Testis (tissue), 3 donors: ENCODE results near the gene FKBP2. TPM values are rescaled to one million over a fixed set of nuclear protein-coding genes. Genes with fewer than 3 reads are reported as not detected.

Source experiments
- DNase-seq: peaks from one replicate; pipeline ENCODE4 v3.0.0-alpha.2; 2019
- H3K27ac ChIP-seq, 2 donors: fragments of 200-600 bp; sonication (generic); one replicate each; pipeline ENCODE4 v1.5.1; 2019
- H3K27me3 ChIP-seq: fragments of 200-600 bp; sonication (generic); one replicate; pipeline ENCODE4 v1.5.1; 2019
- H3K36me3 ChIP-seq: fragments of 200-600 bp; sonication (generic); one replicate; pipeline ENCODE4 v1.5.1; 2017; ENCODE audit warnings: low read depth; ENCODE audit errors: missing control alignments
- H3K4me1 ChIP-seq: fragments of 200-600 bp; sonication (generic); one replicate; pipeline ENCODE4 v1.5.1; 2019
- H3K4me3 ChIP-seq, 2 donors: fragments of 200-600 bp; sonication (generic); one replicate each; pipeline ENCODE4 v1.5.1; 2017 to 2019
- H3K9me3 ChIP-seq: fragments of 200-600 bp; sonication (generic); one replicate; pipeline ENCODE4 v1.5.1; 2017
- POLR2A ChIP-seq: fragments of 450-650 bp; IDR thresholded peaks from one replicate; pipeline ENCODE4 v1.6.1; 2017; ENCODE audit warnings: antibody characterized with exemption, mild to moderate bottlenecking, moderate library complexity
- WGBS, 2 donors: methylation state at CpG; one replicate each; pipeline ENCODE4 v1.1.5; 2018; 5-methylcytosine and 5-hydroxymethylcytosine counted together
- intact Hi-C: fragments of 100-400 bp; cut with DNase I; formaldehyde crosslinking; loops from one replicate; pipeline ENCODE4 v1.15.1; 2023; ENCODE audit warnings: low total_unique reads
- polyA plus RNA-seq: library from polyadenylated mRNA; stranded (reverse); fragments of 350-450 nt; fragmentation: Illumina TruSeq; extraction: RNeasy Lipid Tissue Mini Kit (QIAGEN cat#74804); gene quantifications from one replicate; pipeline ENCODE4 v1.2.3, GENCODE V29; 2014; ENCODE audit warnings: low read depth, low replicate concordance; ENCODE audit not compliant: insufficient read depth
- total RNA-seq, 2 donors: library from RNA; depleted of rRNA; stranded (reverse); fragments of >200 nt; gene quantifications; one replicate each; pipeline ENCODE4 v1.2.3, GENCODE V29; 2016
- TF ChIP-seq, protein P1 (sequence below), 3 experiments: fragments of 450-650 bp in 2 of 3; fragments of 200-600 bp in 1 of 3; sonication (generic) in 1 of 3; IDR thresholded peaks; one replicate each; pipeline ENCODE4 v1.5.1; 2016 to 2019; ENCODE audit warnings: antibody characterized with exemption in 3 of 3, mild to moderate bottlenecking in 2 of 3, moderate library complexity in 1 of 3

Gene FKBP2
- total and polyA plus RNA-seq, 3 donors from 2014 or later: 151 to 159 (median 159) TPM

DNA sequence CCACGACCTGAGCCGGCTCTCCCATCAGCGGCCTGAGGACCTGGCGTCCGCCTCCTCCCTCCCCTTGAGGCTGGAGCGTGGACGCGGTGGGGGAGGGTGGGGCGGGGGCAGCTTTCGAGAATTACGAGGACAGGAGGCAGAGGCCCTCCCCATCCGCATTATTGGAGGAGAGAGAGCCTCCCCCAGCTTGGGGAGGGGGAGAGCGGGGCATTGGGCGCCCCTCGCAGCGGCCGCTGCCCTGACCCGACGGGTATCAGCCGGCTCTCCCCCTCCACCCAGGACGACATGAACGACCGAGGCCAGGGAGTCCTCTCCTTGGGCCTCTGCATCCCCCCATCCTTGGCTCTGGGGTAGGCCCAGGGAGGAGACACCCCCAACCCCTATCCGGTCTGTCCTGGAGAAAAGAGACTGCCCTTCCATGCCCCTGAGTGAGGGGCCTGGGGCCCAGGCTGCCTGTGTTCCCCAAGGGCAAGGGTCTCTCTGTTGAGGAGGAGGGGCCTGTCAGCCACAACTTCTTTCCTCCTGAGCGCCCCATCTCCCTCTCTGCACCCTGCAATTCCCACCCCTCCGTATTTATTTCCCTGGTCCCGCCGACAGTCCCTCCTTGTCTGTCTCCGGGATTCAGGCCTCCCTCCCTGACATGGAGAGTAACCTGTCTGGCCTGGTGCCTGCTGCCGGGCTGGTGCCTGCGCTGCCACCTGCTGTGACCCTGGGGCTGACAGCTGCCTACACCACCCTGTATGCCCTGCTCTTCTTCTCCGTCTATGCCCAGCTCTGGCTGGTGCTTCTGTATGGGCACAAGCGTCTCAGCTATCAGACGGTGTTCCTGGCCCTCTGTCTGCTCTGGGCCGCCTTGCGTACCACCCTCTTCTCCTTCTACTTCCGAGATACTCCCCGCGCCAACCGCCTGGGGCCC is 45.2 kb downstream of the FKBP2 start:
- WGBS, 2 donors: 27 to 37% methylated on average over 17 to 26 of the region's 40 CpGs
- intact Hi-C loops: no loop called here
- peak overlapping the region; percentile 80 to 93 for H3K4me3 ChIP-seq
- TF ChIP-seq POLR2A: no peak
- H3K27ac ChIP-seq: peak overlapping the region; percentile 47 to 97
- no peaks in the 10 kb centered on the region for H3K9me3 ChIP-seq
- H3K27me3 ChIP-seq: no peaks in the 10 kb centered on the region
- no peaks in the 10 kb centered on the region for H3K36me3 ChIP-seq
- no peak for DNase-seq
- peaks cover 23% of the 10 kb centered on the region for H3K4me1 ChIP-seq

DNA sequence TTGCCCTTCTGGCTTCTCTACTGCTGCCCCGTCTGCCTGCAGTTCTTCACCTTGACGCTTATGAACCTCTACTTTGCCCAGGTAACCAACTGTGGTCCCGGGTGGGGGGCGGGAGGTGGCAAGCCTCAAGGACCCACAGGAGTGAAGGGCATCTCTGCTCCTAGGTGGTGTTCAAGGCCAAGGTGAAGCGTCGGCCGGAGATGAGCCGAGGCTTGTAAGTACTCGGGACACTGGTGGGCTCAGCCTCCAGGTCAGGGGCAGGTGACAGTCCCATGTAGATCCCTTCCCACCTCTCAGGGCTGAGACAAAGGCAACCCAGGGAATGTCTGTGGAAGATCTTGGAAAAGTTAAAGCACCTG is 45.9 kb downstream of the FKBP2 start:
- Histone ChIP-seq H3K36me3 (no peaks in the 10 kb centered on the region), H3K9me3 (no peaks in the 10 kb centered on the region), H3K4me1 (peaks cover 23% of the 10 kb centered on the region), H3K27ac (no peak overlapping the region), H3K4me3 (peak overlapping the region in 1 of 2 donors; percentile 80), H3K27me3 (no peaks in the 10 kb centered on the region)
- WGBS, 2 donors: 55 to 57% methylated on average over 9 of the region's 9 CpGs
- intact Hi-C loops: no loop called here
- no peak for TF ChIP-seq POLR2A
- TF ChIP-seq, protein P1, sequence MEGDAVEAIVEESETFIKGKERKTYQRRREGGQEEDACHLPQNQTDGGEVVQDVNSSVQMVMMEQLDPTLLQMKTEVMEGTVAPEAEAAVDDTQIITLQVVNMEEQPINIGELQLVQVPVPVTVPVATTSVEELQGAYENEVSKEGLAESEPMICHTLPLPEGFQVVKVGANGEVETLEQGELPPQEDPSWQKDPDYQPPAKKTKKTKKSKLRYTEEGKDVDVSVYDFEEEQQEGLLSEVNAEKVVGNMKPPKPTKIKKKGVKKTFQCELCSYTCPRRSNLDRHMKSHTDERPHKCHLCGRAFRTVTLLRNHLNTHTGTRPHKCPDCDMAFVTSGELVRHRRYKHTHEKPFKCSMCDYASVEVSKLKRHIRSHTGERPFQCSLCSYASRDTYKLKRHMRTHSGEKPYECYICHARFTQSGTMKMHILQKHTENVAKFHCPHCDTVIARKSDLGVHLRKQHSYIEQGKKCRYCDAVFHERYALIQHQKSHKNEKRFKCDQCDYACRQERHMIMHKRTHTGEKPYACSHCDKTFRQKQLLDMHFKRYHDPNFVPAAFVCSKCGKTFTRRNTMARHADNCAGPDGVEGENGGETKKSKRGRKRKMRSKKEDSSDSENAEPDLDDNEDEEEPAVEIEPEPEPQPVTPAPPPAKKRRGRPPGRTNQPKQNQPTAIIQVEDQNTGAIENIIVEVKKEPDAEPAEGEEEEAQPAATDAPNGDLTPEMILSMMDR (IDR thresholded peaks at IDR 0.05): no peak
- no peak for DNase-seq

DNA sequence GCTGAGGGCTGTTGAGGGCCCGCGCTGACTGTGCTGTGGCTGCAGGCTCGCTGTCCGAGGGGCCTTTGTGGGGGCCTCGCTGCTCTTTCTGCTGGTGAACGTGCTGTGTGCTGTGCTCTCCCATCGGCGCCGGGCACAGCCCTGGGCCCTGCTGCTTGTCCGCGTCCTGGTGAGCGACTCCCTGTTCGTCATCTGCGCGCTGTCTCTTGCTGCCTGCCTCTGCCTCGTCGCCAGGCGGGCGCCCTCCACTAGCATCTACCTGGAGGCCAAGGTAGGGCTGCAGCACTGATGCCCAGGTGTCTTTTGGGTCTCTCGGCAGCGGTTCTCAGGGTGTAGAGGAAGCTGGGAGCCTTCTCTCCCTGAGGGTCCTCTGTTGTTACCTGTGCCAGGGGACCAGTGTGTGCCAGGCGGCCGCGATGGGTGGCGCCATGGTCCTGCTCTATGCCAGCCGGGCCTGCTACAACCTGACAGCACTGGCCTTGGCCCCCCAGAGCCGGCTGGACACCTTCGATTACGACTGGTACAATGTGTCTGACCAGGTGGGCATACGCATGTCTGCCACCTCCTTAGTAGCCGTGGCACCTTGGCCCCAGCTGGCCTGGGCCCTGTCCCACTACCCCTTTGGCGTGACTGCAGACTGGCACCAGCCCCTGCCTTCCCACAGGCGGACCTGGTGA is 46.9 kb downstream of the FKBP2 start:
- peaks cover 31% of the 10 kb centered on the region for H3K4me1 ChIP-seq
- H3K4me3 ChIP-seq: no peak overlapping the region
- no peaks in the 10 kb centered on the region for H3K36me3 ChIP-seq
- no peak for DNase-seq
- intact Hi-C loops: no loop called here
- H3K27me3 ChIP-seq: no peaks in the 10 kb centered on the region
- H3K27ac ChIP-seq: no peak overlapping the region
- no peaks in the 10 kb centered on the region for H3K9me3 ChIP-seq
- WGBS, 2 donors: 94 to 95% methylated on average over 15 to 33 of the region's 33 CpGs
- TF ChIP-seq POLR2A: no peak
- TF ChIP-seq, protein P1 (IDR thresholded peaks at IDR 0.05): no peak

DNA sequence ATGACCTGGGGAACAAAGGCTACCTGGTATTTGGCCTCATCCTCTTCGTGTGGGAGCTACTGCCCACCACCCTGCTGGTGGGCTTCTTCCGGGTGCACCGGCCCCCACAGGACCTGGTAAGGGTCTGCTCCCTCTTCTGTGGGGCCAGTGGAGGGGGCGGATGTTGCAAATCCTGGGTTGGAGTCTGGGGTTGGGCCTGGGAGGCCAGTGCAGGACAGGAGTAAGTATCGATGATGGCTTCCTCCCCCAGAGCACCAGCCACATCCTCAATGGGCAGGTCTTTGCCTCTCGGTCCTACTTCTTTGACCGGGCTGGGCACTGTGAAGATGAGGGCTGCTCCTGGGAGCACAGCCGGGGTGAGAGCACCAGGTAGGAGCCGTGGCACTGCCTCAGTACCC is 47.5 kb downstream of the FKBP2 start:
- no peaks in the 10 kb centered on the region for H3K36me3 ChIP-seq
- 83 to 89% methylated on average over 4 to 9 of the region's 9 CpGs for WGBS, 2 donors
- no peak for DNase-seq
- no peaks in the 10 kb centered on the region for H3K27me3 ChIP-seq
- H3K4me1 ChIP-seq: peaks cover 28% of the 10 kb centered on the region
- no peaks in the 10 kb centered on the region for H3K9me3 ChIP-seq
- intact Hi-C loops: no loop called here
- no peak overlapping the region for H3K4me3 ChIP-seq
- no peak overlapping the region for H3K27ac ChIP-seq
- TF ChIP-seq, protein P1 (IDR thresholded peaks at IDR 0.05): no peak
- TF ChIP-seq POLR2A: no peak

DNA sequence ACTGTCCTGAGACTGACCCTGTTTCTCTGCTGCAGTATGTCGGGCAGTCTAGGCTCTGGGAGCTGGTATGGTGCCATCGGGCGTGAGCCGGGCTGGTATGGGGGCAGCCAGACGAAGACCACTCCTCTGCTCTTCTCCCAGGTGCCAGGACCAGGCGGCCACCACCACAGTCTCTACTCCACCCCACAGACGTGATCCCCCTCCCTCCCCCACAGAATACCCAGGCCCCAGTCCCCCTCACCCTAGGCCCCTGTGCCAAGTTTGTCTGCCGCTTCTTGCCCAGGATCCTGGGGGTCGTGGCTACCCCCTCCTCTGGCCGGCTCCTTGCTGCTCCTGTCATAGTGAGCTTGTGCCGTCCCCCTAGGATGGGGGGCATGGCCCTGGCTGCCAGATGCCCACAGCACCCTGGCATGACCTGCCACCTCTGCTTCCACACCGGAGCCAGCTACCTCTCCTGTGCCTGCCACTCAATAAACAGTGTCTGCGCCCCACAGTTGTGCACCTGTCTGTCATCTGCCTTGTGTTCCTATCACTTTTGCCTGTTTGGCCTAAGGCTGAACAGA is 48.2 kb downstream of the FKBP2 start:
- WGBS, 2 donors: 94 to 95% methylated on average over 13 of the region's 13 CpGs
- no peak overlapping the region for H3K27ac ChIP-seq
- no peaks in the 10 kb centered on the region for H3K36me3 ChIP-seq
- H3K4me1 ChIP-seq: peaks cover 21% of the 10 kb centered on the region
- no peaks in the 10 kb centered on the region for H3K27me3 ChIP-seq
- DNase-seq: no peak
- intact Hi-C loops: no loop called here
- H3K4me3 ChIP-seq: no peak overlapping the region
- no peaks in the 10 kb centered on the region for H3K9me3 ChIP-seq
- no peak for TF ChIP-seq POLR2A
- TF ChIP-seq, protein P1 (IDR thresholded peaks at IDR 0.05): no peak
